HG02798 (cell line): ENCODE measurements around the gene TIGD1.

Experiments used
- ATAC-seq: cut with Tn5 transposase; IDR thresholded peaks from one replicate; pipeline ENCODE4 v1.9.1; 2021; ENCODE audit warnings: mild to moderate bottlenecking; ENCODE audit not compliant: unreplicated experiment, poor library complexity

TIGD1 gene

GRCh38 chr2:232525791-232526371 lies 24.5 kb downstream of the TIGD1 start, which contains the start of gene CHRND:
TSS of gene CHRND (plus strand) at chr2:232526160. CDS start at chr2:232526216, 56 bp downstream.
- ATAC-seq: no peak

GRCh38 chr2:232525199-232525598 lies 25.2 kb downstream of the TIGD1 start:
- ATAC-seq: no peak

GRCh38 chr2:232524771-232525170 lies 25.6 kb downstream of the TIGD1 start:
- no peak for ATAC-seq

- ATAC-seq: no peak
Measured at GRCh38 chr2:232523682-232524597, 26.4 kb downstream of the TIGD1 start.

GRCh38 chr2:232523402-232523681 lies 27.0 kb downstream of the TIGD1 start:
- ATAC-seq: no peak

- ATAC-seq: no peak
Measured at GRCh38 chr2:232522623-232523401, 27.5 kb downstream of the TIGD1 start.

- ATAC-seq: no peak
Measured at GRCh38 chr2:232521959-232522622, 28.3 kb downstream of the TIGD1 start.

GRCh38 chr2:232521098-232521497 lies 29.3 kb downstream of the TIGD1 start:
- no peak for ATAC-seq

- ATAC-seq: no peak
Measured at GRCh38 chr2:232520489-232520888, 29.9 kb downstream of the TIGD1 start.

GRCh38 chr2:232519581-232520438 lies 30.5 kb downstream of the TIGD1 start, which contains the start of gene PRSS56:
TSS of gene PRSS56 (plus strand) at chr2:232520388. CDS start at chr2:232520599, 211 bp downstream.
- no peak for ATAC-seq

- ATAC-seq: no peak
Measured at GRCh38 chr2:232518844-232519243, 31.5 kb downstream of the TIGD1 start.

GRCh38 chr2:232516551-232516950 lies 33.8 kb downstream of the TIGD1 start:
- ATAC-seq: no peak

- no peak for ATAC-seq
Measured at GRCh38 chr2:232515639-232516038, 34.7 kb downstream of the TIGD1 start.

- ATAC-seq: no peak
Measured at GRCh38 chr2:232513353-232513752, 37.0 kb downstream of the TIGD1 start.

GRCh38 chr2:232512602-232513001 lies 37.8 kb downstream of the TIGD1 start:
- no peak for ATAC-seq

GRCh38 chr2:232511336-232511890 lies 38.9 kb downstream of the TIGD1 start:
- ATAC-seq: no peak

- no peak for ATAC-seq
Measured at GRCh38 chr2:232508251-232508650, 42.1 kb downstream of the TIGD1 start.

- ATAC-seq: no peak
Measured at GRCh38 chr2:232506709-232507108, 43.6 kb downstream of the TIGD1 start.

- no peak for ATAC-seq
Measured at GRCh38 chr2:232505856-232506255, 44.5 kb downstream of the TIGD1 start.
